ENCODE measurements around the gene VPS50. TPM values are rescaled to one million over a fixed set of nuclear protein-coding genes. Genes with fewer than 3 reads are reported as not detected.
"Not testable (repeated sequence)": the region's sequence is repeated elsewhere in the genome, so short reads cannot be mapped to it uniquely, and the experiment has no call there.

VPS50 gene
- total RNA-seq, 1 donor from 2014 or later: 6.9 TPM

- intact Hi-C loops (cut with DNase I): no loop called here
- DNase-seq (ENCODE audit: low spot score in 2 of 2): no peak
Observed at GRCh38 chr7:93367254-93367653, 135.1 kb downstream of the VPS50 start.

GRCh38 chr7:93370937-93371336 lies 138.8 kb downstream of the VPS50 start:
- intact Hi-C loops (cut with DNase I); H3K4me1 ChIP-seq; H3K36me3 ChIP-seq; H3K27me3 ChIP-seq; H3K27ac ChIP-seq; H3K4me3 ChIP-seq; H3K9me3 ChIP-seq; DNase-seq (ENCODE audit: low spot score in 2 of 2): not testable (repeated sequence)

More at GRCh38 chr7:93367254-93367653, 135.1 kb downstream of the VPS50 start:
- H3K27me3 ChIP-seq: no peaks in the 10 kb centered on the region
- no peak overlapping the region for H3K4me3 ChIP-seq
- no peak for TF ChIP-seq CTCF (IDR thresholded peaks at IDR 0.05)
- no peaks in the 10 kb centered on the region for H3K9me3 ChIP-seq
- H3K4me1 ChIP-seq: no peaks in the 10 kb centered on the region
- H3K27ac ChIP-seq: no peak overlapping the region
- H3K36me3 ChIP-seq: no peaks in the 10 kb centered on the region

- DNase-seq (ENCODE audit: low spot score in 2 of 2): no peak
- intact Hi-C loops (cut with DNase I): no loop called here
- Histone ChIP-seq H3K36me3 (no peaks in the 10 kb centered on the region), H3K4me3 (no peak overlapping the region), H3K27ac (no peak overlapping the region), H3K27me3 (no peaks in the 10 kb centered on the region), H3K9me3 (no peaks in the 10 kb centered on the region), H3K4me1 (no peaks in the 10 kb centered on the region)
- TF ChIP-seq CTCF (IDR thresholded peaks at IDR 0.05): no peak
Observed at GRCh38 chr7:93373537-93373936, 141.4 kb downstream of the VPS50 start.

GRCh38 chr7:93374345-93374940 lies 142.3 kb downstream of the VPS50 start:
- intact Hi-C loops (cut with DNase I): no loop called here
- DNase-seq (ENCODE audit: low spot score in 2 of 2): no peak
- H3K4me1 ChIP-seq: no peaks in the 10 kb centered on the region

GRCh38 chr7:93375603-93376002 lies 143.4 kb downstream of the VPS50 start:
- intact Hi-C loops (cut with DNase I): no loop called here
- Histone ChIP-seq H3K27me3 (no peaks in the 10 kb centered on the region), H3K4me1 (no peaks in the 10 kb centered on the region), H3K27ac (no peak overlapping the region), H3K9me3 (no peaks in the 10 kb centered on the region), H3K36me3 (no peaks in the 10 kb centered on the region), H3K4me3 (no peak overlapping the region)
- no peak for DNase-seq (ENCODE audit: low spot score in 2 of 2)
- TF ChIP-seq CTCF (IDR thresholded peaks at IDR 0.05): no peak

More at GRCh38 chr7:93374345-93374940, 142.3 kb downstream of the VPS50 start:
- no peaks in the 10 kb centered on the region for H3K36me3 ChIP-seq
- H3K9me3 ChIP-seq: no peaks in the 10 kb centered on the region
- peak in 2 of 3 experiments; percentile 16 to 55 for TF ChIP-seq CTCF (IDR thresholded peaks at IDR 0.05)
- H3K27me3 ChIP-seq: no peaks in the 10 kb centered on the region
- H3K27ac ChIP-seq: no peak overlapping the region
- H3K4me3 ChIP-seq: no peak overlapping the region

GRCh38 chr7:93378131-93378760 lies 146.1 kb downstream of the VPS50 start:
- DNase-seq (ENCODE audit: low spot score in 2 of 2): no peak
- no peaks in the 10 kb centered on the region for H3K4me1 ChIP-seq
- intact Hi-C loops (cut with DNase I): no loop called here
- no peak overlapping the region for H3K4me3 ChIP-seq
- no peak for TF ChIP-seq CTCF (IDR thresholded peaks at IDR 0.05)
- H3K27me3 ChIP-seq: no peaks in the 10 kb centered on the region
- H3K27ac ChIP-seq: no peak overlapping the region
- H3K9me3 ChIP-seq: no peaks in the 10 kb centered on the region
- no peaks in the 10 kb centered on the region for H3K36me3 ChIP-seq
